Cortex of kidney (tissue), 1 donor: ENCODE data around the gene MUC6.

Experiments used
- DNase-seq: peaks from one replicate; lab custom pipeline; 2025; lab: John Stamatoyannopoulos, UW

The MUC6 gene

GRCh38 chr11:1009371-1009770, 27.1 kb downstream of the MUC6 start:
- DNase-seq = no peak

- no peak for DNase-seq
Observed at GRCh38 chr11:1008803-1009145, 27.7 kb downstream of the MUC6 start.

DNA sequence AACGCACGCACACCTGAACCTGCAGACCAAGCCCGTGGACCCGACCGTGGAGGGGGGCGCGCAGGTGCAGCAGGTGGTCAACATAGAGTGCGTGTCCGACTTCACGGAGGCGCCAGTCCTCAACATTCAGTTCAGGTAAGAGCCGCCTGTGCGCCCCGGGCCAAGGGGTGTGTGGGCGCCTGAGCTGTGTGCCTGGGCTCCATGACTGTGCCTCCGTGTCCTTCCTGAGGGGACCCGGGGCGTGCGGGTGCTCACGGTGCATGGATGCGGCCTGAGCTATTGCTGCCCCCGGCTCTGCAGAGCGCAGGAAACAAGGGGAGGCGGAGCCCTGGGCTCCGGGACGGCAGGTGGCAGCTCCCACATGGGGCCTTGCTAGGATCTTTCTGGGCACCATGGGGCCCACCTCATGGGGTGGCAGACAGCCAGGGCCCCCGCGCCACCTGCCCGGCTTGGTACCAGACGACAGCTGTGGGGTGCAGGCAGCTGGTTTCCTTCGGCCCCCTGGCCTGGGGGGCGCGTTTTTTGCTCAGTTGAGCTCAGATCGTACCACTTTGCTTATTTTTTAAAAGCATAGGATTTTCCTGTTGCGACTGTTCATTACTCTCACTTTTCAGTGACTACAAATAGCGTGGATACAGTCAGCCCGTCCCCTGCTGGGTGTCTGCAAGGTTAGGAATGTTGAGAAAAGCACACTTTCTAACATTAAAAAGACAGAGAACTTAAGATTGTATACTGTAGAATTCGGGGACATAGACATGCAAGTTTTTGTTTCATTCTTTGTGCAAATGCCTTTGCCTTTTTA, 28.3 kb downstream of the MUC6 start:
- DNase-seq = no peak

GRCh38 chr11:1007279-1007678, 29.2 kb downstream of the MUC6 start:
- no peak for DNase-seq

GRCh38 chr11:1006762-1007161, 29.8 kb downstream of the MUC6 start:
- no peak for DNase-seq

DNA sequence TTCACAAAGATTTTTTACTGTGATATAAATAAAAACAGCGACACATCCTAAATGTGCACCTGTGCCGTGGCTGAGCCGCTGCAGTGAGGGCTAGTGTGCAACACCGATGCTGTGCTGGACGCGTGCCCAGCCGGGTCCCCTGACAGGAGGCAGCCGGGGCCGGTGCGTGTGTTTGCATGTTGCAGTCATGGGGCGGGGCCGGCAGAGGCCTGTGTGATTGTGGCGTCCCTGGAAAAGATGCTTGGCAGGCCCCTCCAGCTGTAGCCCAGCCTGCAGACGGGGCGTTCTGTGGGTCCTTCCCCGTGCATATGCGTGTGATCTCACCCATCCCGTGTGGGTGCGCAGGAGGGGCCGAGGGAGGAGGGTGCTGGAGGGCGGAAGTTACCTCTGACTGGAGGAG, 30.6 kb downstream of the MUC6 start:
- DNase-seq = no peak

DNA sequence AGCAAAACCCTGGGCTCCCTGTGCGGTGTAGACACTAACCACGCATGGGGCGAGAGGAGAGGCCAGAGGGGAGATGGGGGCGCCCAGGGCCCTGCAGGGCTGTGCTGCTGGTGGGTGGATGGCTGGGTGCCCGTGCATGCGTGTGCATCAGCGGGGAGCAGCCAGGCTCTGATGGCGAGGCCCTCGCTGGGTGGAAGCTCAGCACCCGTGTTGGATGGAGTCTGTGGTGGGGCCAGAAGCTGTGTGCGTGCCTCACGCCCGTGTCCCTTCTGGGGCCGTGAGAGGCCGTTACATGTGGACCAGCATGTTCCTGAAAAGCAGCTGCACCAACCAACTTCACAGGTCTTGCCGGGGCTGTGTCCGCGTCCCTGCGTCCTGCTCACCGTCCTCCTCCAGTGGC, 33.4 kb downstream of the MUC6 start:
- DNase-seq = no peak

DNA sequence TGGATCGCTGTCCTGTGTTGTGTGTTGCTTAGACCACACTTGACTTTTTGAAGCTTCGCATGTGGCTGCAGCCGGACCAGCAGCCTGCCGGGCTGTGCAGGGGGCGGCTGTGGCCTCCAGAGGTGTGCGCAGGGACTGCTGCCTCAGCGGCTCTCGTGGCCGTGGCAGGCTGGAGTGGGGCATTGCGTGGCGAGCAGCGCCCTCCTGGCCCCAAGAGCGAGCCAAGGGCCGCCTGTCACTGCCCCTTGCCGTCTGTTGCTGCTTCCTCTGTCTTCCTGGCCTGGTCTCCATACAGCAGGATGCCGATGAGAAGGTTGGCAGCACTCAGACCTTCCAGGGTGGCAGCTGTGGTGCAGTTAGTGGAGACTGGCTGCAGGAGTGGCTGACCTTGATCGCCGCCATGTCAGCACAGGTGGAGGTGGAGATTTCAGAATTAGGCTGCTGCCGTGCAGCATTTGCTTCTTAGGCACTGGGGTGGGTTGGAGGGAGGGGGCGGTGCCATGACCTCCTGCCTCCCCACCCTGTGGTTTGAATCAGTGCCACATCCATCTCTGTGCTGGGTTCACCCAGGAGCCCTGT, 34.0 kb downstream of the MUC6 start:
- DNase-seq = no peak

GRCh38 chr11:1001617-1002405, 34.7 kb downstream of the MUC6 start:
- DNase-seq = no peak

DNA sequence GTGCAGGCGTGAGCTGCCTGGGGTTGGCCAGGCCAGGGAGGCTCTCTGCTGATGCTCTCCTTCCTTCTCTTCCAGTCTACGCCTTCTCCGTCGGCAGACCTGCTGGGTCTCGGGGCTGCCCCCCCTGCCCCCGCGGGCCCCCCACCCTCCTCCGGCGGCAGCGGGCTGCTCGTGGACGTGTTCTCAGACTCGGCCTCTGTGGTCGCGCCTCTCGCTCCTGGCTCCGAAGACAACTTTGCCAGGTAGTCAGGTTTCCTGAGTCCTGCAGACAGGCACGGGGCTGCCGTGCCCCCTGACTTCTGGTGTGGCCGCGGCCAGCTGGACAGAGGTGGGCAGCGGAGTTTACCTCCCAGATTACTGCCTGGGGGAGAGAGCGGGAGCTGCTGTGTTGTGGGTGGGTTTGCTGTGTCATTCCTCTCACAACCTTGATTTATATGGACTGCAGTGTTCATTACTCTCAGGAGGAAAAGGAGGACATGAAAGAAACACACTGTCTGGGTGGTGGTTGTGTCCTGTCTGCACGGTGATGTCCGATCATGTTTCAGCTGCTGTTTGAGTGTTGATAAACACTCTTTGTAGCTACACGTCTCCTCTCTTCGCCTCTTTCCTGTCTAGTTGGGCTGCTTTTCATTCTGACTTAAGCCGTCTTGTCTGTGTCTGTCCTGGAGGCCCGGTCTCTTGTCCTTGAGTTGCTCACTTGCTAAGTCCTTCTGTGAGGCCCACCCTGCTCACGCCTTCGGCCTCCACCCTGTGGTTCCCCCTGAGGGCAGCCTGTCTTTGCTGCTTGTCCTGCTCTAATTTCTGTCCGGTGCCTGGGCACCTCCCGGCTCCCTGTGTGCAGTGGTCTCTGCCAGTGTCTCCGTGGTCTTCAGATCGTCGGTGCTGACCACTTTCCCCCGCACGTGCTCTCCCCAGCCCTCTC, 35.9 kb downstream of the MUC6 start:
- DNase-seq = no peak

DNA sequence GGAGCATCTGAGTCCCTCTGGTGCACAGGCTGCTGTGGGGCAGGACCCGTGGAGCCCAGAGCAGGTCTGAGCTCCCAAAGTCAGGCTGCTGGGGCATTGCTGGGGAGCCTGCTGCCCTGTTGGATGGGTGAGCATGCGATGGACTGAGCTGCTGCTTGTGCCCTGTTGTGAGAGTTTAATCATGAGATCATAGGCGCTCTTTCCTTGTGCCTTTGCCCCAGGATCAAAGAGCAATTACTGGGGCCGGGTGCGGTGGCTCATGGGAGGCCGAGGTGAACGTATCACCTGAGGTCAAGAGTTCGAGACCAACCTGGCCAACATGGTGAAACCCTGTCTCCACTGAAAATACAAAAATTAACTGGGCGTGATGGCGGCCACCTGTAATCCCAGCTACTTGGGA, 37.5 kb downstream of the MUC6 start:
- no peak for DNase-seq

GRCh38 chr11:997907-998306, 38.6 kb downstream of the MUC6 start:
- DNase-seq = no peak

DNA sequence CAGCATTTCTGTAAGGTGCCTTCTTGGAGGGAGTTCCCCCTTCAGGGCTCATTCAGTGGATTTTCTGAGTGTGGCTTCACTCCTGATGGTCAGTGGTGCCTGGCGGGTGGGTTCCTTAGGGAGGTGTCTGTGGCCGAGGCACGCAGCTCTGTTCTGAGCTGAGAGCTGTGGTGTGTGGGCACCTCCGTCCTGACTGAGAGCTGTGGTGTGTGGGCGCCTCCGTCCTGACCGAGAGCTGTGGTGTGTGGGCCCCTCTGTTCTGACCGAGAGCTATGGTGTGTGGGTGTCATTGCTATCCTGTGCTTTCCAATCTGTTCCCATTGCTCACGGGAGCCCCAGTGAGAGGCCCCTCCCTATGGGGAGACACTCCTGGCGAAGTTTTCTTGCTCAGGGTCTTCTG, 39.8 kb downstream of the MUC6 start:
- no peak for DNase-seq

- no peak for DNase-seq
Observed at GRCh38 chr11:995752-996420, 40.6 kb downstream of the MUC6 start.

DNA sequence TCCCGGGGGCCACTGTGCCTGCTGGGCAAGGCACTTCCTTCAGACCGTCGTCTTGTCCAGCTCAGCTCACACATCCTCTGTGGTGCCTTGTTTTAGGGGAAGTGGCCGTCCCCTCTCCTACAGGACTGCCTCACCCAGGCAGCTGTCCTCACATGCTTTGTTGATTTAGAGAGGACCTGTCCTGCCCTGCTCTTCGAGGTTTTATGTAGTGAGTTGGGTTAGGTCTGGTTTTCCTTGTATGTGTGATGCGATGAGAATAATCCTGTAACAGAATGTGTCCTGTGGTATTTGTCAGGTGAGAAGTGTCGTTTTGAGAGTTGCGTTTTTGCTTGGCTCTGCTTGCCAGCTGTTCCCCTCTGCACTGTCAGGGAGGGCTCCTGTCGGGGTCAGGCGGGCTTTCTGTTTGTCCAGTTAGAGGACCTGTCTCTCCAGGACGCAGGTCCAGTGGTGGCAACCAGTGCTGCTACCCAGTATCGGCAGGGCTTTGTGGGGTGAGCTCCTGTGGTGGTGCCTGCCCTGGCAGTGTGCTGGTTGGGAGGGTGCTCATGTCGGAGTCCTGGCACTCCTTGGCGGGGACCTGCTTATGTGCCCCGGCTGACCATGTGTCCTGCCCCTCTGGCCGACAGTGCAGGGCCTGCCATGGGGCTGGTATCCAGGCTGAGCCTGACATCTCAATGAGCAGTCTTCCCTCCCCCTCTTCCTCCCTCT, 41.3 kb downstream of the MUC6 start:
- no peak for DNase-seq

- DNase-seq = no peak
Observed at GRCh38 chr11:993632-994167, 42.8 kb downstream of the MUC6 start.

GRCh38 chr11:992577-992976, 43.9 kb downstream of the MUC6 start:
- no peak for DNase-seq

- no peak for DNase-seq
Observed at GRCh38 chr11:991711-992307, 44.7 kb downstream of the MUC6 start.

DNA sequence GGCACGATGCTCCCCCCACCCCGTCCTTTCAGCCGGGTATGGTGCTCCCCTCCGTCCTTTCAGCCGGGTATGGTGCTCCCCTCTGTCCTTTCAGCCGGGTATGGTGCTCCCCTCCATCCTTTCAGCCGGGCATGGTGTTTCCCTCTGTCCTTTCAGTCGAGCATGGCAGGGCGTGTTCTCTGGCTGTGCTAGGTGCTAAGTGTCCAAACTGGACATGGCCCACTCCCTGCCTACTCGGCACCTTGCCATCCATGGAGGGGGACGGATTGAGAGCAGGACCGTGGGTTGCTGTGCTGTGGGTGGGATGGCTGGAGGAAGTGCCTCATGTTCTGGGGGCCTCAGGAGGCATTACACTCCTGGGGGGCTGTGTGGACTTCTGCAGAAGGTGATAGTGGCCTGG, 45.5 kb downstream of the MUC6 start:
- DNase-seq = no peak

DNA sequence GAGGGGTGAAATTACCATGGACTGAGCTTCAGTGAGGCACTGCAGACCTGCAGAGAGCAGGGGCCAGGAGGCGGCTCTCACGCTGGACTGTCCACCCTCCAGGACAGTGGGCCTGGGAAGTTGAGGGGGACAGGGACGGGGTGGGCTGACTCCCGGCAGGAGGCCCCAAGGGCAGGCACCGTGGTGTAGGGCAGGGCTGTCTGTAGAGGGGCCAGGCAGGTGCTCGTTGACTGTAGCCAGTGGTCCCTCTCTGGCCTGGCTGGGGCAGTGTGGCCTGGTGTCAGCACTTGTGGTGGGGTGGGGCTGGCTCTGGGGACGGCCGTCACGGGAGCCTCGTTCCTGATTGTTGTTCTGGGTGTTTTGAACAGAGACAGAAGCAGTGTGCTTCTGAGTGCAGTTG, 46.4 kb downstream of the MUC6 start:
- DNase-seq = no peak
